Neutrophil (primary cell): ENCODE results near the gene MIOS.

Experiments
- H3K27ac ChIP-seq: fragments of 200-600 bp; sonication (generic); 2 replicates; pipeline ENCODE4 v1.5.1; 2016; ENCODE audit warnings: mild to moderate bottlenecking, moderate library complexity
- H3K27me3 ChIP-seq: fragments of 200-600 bp; sonication (generic); 2 replicates; pipeline ENCODE4 v1.6.0; 2016; ENCODE audit warnings: mild to moderate bottlenecking
- H3K36me3 ChIP-seq: fragments of 200-600 bp; sonication (generic); 2 replicates; pipeline ENCODE4 v1.5.1; 2017
- H3K4me1 ChIP-seq, 2 experiments: fragments of 200-600 bp in 1 of 2; sonication (generic) in 1 of 2; 1 replicate in 1 of 2; 2 replicates in 1 of 2; pipeline versions ENCODE4 v1.5.1 to v1.6.1; 2013 to 2016; ENCODE audit warnings: low read depth in 1 of 2, low read length in 1 of 2, mild to moderate bottlenecking in 1 of 2, moderate library complexity in 1 of 2; ENCODE audit not compliant: control insufficient read depth in 1 of 2, insufficient read depth in 1 of 2
- H3K4me3 ChIP-seq, 2 experiments: fragments of 200-600 bp in 1 of 2; sonication (generic) in 1 of 2; 1 replicate in 1 of 2; 2 replicates in 1 of 2; pipeline ENCODE4 v1.5.1; 2013 to 2016; ENCODE audit warnings: low read depth in 1 of 2, low read length in 1 of 2, mild to moderate bottlenecking in 1 of 2, moderate library complexity in 1 of 2
- H3K9me3 ChIP-seq: fragments of 200-600 bp; sonication (generic); 2 replicates; pipeline ENCODE4 v1.5.1; 2016
- TF ChIP-seq, protein P1 (sequence below): fragments of 200-600 bp; sonication (generic); IDR thresholded peaks from 2 replicates; pipeline ENCODE4 v1.5.1; 2016; ENCODE audit warnings: antibody characterized with exemption

MIOS gene

DNA sequence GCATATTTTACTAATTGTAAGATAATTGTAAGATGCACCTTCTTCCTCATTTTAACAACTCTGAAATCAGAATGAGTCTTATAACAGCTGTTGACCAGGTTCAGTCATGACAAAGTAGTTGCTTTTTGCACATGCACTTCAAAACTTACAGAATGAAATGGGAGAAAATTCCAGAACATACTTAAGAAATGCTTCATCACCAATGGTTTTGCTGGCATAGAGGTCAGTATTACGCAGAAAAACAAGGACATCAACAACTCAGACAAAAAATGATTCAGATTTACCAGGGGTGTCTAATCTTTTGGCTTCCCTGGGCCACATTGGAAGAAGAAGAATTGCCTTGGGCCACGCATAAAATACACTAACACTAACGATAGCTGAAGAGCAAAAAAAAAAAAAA is 44.3 kb upstream of the MIOS start:
- no peaks in the 10 kb centered on the region for H3K4me1 ChIP-seq
- no peaks in the 10 kb centered on the region for H3K27me3 ChIP-seq
- no peak overlapping the region for H3K4me3 ChIP-seq
- H3K36me3 ChIP-seq: no peaks in the 10 kb centered on the region
- H3K27ac ChIP-seq: no peak overlapping the region
- no peaks in the 10 kb centered on the region for H3K9me3 ChIP-seq
- TF ChIP-seq, protein P1, sequence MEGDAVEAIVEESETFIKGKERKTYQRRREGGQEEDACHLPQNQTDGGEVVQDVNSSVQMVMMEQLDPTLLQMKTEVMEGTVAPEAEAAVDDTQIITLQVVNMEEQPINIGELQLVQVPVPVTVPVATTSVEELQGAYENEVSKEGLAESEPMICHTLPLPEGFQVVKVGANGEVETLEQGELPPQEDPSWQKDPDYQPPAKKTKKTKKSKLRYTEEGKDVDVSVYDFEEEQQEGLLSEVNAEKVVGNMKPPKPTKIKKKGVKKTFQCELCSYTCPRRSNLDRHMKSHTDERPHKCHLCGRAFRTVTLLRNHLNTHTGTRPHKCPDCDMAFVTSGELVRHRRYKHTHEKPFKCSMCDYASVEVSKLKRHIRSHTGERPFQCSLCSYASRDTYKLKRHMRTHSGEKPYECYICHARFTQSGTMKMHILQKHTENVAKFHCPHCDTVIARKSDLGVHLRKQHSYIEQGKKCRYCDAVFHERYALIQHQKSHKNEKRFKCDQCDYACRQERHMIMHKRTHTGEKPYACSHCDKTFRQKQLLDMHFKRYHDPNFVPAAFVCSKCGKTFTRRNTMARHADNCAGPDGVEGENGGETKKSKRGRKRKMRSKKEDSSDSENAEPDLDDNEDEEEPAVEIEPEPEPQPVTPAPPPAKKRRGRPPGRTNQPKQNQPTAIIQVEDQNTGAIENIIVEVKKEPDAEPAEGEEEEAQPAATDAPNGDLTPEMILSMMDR: no peak

DNA sequence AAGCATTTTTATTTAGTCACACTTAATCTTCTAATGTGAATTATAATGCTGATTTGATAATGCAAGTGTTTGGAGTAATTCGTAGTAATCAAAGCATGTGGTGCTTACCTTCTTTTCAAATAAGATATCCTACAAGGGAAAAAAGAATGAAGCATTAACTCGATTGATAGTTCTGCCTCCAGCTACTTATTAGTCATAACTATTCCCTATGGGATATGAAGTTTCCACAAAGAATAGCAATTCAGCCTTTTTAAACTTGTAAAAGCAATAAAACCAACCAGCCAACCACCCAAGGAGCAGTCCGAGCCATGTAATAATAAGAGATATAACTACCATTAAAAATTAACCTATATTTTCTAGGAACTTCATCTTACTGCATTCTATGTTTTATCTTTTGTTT is 42.6 kb upstream of the MIOS start:
- TF ChIP-seq, protein P1: no peak
- H3K36me3 ChIP-seq: no peaks in the 10 kb centered on the region

DNA sequence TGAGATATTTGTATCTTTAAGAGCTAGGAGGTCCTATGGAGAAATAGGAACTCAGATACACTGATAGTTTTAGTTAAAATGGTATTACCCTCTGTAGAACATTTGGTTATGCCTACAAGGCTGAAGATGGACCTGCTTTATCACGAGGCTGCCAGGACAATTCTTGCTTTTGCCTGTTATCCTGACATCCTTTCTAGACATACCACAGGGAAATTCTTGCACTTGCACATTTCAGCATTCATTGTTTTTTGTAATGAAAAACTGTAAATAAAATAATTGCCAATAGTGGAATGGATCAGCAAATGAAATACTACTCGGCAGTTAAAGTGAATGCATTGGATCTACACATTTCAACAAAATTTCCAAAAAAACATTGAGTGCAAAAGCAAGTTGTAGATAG is 40.7 kb upstream of the MIOS start:
- H3K4me3 ChIP-seq: no peak overlapping the region
- no peaks in the 10 kb centered on the region for H3K9me3 ChIP-seq
- no peaks in the 10 kb centered on the region for H3K4me1 ChIP-seq
- H3K27ac ChIP-seq: no peak overlapping the region
- H3K36me3 ChIP-seq: no peaks in the 10 kb centered on the region
- TF ChIP-seq, protein P1: no peak
- H3K27me3 ChIP-seq: no peaks in the 10 kb centered on the region

More for the DNA sequence above, 42.6 kb upstream of the MIOS start:
- H3K27ac ChIP-seq: no peak overlapping the region
- no peaks in the 10 kb centered on the region for H3K4me1 ChIP-seq
- no peaks in the 10 kb centered on the region for H3K9me3 ChIP-seq
- H3K27me3 ChIP-seq: no peaks in the 10 kb centered on the region
- H3K4me3 ChIP-seq: no peak overlapping the region

DNA sequence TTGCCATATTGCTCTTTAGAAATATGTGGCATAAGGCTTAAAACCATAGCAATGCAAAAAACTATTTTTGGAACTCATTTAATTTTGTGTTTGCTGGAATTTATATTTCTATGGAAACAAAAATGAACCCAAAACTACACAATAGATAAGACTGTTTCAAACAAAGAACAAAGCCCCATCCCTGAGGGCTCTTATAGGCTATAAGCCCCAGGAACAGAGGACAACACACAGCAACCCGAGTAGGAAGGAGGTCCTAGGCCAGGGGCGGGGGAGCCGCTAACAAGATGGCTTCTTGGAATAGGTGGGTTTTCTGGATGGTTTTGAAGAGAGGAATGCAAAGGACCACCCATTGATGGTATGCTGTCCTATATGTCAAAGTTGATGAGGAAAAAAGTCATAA is 39.6 kb upstream of the MIOS start:
- H3K27ac ChIP-seq: no peak overlapping the region
- no peaks in the 10 kb centered on the region for H3K36me3 ChIP-seq
- TF ChIP-seq, protein P1: no peak
- no peak overlapping the region for H3K4me3 ChIP-seq
- no peaks in the 10 kb centered on the region for H3K9me3 ChIP-seq
- no peaks in the 10 kb centered on the region for H3K4me1 ChIP-seq
- H3K27me3 ChIP-seq: no peaks in the 10 kb centered on the region

DNA sequence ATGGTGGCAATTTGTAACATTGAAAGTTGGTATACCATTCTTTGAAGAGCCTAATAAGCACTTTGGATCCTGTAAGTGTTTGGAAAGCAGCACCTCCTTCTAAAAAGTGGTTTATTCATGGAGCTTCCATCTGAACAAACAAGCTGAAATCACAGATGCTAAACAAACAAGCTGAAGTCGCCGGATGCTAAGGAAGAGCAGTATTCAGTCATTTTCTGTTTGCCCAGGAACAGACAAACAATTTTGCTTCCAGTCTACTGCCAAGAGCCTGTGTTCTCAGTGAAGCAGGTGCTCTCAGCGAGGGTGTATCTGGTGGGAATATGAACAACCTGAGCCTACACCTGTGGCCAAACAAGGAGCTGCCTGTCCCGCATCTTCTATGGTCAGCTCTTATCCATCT is 37.4 kb upstream of the MIOS start:
- H3K27me3 ChIP-seq: no peaks in the 10 kb centered on the region
- TF ChIP-seq, protein P1: no peak
- H3K4me3 ChIP-seq: no peak overlapping the region
- H3K27ac ChIP-seq: no peak overlapping the region
- H3K9me3 ChIP-seq: no peaks in the 10 kb centered on the region
- no peaks in the 10 kb centered on the region for H3K4me1 ChIP-seq
- no peaks in the 10 kb centered on the region for H3K36me3 ChIP-seq

DNA sequence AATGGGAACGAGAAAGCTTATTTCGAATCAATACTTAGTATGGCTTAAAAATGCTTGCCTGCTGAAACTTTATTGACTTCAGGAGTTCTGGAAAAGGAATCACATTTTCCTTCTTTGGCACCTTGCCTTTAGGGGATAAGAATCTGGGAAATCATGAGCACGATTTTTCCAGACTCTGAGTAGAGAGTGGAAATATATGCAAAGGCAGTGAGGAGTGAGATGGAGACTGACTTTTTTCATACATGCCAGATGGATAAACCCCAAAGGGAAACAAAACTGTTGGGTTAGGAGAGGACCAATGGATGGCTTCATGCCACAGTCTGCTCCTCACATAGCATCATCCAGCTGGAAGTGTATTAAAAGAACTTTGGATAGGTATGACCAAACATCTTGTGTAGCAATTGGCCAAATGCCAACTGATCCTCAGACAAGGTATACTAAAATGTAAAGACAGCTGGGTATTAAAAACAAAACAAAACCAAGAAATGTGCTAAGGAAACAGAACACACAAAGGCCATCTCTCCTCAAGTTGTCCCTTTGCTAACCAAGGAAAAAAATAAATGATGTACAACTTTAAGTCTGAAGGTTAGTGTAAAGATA is 32.8 kb upstream of the MIOS start:
- no peak overlapping the region for H3K4me3 ChIP-seq
- no peak overlapping the region for H3K27ac ChIP-seq
- no peaks in the 10 kb centered on the region for H3K27me3 ChIP-seq
- H3K4me1 ChIP-seq: no peaks in the 10 kb centered on the region
- no peaks in the 10 kb centered on the region for H3K9me3 ChIP-seq
- H3K36me3 ChIP-seq: no peaks in the 10 kb centered on the region
- TF ChIP-seq, protein P1: no peak
